ENCODE measurements around the gene HCN2.

HCN2 gene

DNA sequence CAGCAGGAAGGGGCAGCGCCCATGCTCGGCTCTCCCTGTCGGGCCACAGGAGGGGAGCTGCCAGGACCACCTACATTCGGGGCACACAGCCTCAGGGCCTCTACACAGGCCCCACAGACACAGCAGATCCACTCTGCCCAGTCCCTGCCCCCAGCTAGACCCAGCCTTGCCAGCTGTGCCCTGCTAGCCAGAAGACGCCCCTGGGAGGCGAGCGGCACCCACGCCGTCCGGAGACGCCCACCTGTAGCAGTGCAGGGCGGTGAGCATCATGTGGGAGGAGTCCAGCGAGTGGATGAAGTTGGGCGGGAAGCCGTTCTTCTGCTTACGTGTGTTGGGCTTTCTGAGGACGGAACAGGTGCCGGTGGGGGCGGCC is 28.6 kb downstream of the HCN2 start:
- Histone ChIP-seq H3K23ac (ENCODE audit: low read length in 2 of 2) (no peak overlapping the region), H2BK15ac (ENCODE audit: low read depth, poor library complexity, severe bottlenecking) (no peak overlapping the region), H2AK5ac (ENCODE audit: low read length, severe bottlenecking) (no peak overlapping the region), H3K27me3 (ENCODE audit: control insufficient read depth in 1 of 2, insufficient read depth in 1 of 2, low read length in 2 of 2) (peaks cover 0 to 4% of the 10 kb centered on the region in 2 experiments), H3K4ac (ENCODE audit: low read depth in 1 of 2, low read length in 2 of 2) (no peak overlapping the region), H3K79me1 (replicated peaks; ENCODE audit: low read length, poor library complexity, severe bottlenecking) (peaks cover 10% of the 10 kb centered on the region), H2BK12ac (ENCODE audit: low read length in 2 of 2) (no peak overlapping the region), H3K14ac (ENCODE audit: low read length in 2 of 2) (no peak overlapping the region), H4K91ac (ENCODE audit: low read length) (no peak overlapping the region), H2BK120ac (ENCODE audit: low read depth, low read length) (no peak overlapping the region), H2AFZ (ENCODE audit: low read depth, low read length) (no peak overlapping the region), H3K4me1 (ENCODE audit: control insufficient read depth, insufficient read depth, low read depth, low read length) (peaks cover 15% of the 10 kb centered on the region), H3K18ac (ENCODE audit: low read depth in 1 of 2, low read length in 2 of 2) (no peak overlapping the region), H3K9me3 (ENCODE audit: control insufficient read depth, low read length) (no peaks in the 10 kb centered on the region), H3K27ac (ENCODE audit: low read length, poor library complexity, severe bottlenecking) (no peak overlapping the region), H3K36me3 (ENCODE audit: control insufficient read depth in 1 of 2, insufficient read depth in 2 of 2, low read depth in 1 of 2, low read length in 2 of 2) (peaks cover 18 to 95% of the 10 kb centered on the region in 2 experiments), H4K8ac (ENCODE audit: low read length) (no peak overlapping the region), H3K4me3 (ENCODE audit: insufficient read depth in 1 of 2, low read depth in 1 of 2, low read length in 2 of 2) (no peak overlapping the region), H3K4me2 (ENCODE audit: low read length, poor library complexity, severe bottlenecking) (no peak overlapping the region), H2BK5ac (ENCODE audit: low read depth, low read length, poor library complexity, severe bottlenecking) (no peak overlapping the region), H3K9ac (ENCODE audit: low read length) (no peak overlapping the region)
- DNase-seq, result no peak
- 88% methylated on average over 17 of the region's 19 CpGs for WGBS

DNA sequence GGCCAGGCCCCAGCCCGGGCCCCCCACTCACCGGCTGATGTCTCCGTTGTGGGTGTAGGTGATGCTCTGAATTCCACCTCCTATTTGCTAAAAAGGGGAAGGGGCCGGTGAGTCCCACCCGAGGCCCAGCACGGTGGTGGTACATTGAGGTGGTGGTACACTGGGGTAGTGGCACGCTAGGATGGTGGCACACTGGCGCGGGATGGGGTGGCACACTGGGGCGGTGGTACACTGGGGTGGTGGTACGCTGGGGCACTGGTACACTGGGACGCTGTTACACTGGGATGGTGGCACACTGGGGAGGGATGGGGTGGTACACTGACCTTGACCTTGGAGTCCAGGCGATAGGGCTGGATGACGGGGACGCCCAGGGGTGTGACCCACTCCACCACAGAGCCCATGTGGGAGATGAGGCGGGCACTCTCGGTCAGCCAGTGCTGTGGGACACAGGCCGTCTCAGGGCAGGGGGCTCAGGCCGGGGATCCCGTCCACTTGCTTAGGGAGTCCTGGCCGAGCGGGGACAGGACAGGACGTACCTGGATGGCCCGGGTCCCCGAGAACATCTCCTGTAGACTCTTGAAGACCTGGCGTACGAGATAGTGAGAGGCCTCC is 29.1 kb downstream of the HCN2 start:
- no peak overlapping the region for H3K18ac ChIP-seq (ENCODE audit: low read depth in 1 of 2, low read length in 2 of 2)
- peaks cover 20% of the 10 kb centered on the region for H3K4me1 ChIP-seq (ENCODE audit: control insufficient read depth, insufficient read depth, low read depth, low read length)
- 96% methylated on average over 27 of the region's 27 CpGs for WGBS
- no peak overlapping the region for H2BK12ac ChIP-seq (ENCODE audit: low read length in 2 of 2)
- H3K27ac ChIP-seq (ENCODE audit: low read length, poor library complexity, severe bottlenecking), result no peak overlapping the region
- no peak overlapping the region for H3K14ac ChIP-seq (ENCODE audit: low read length in 2 of 2)
- no peak overlapping the region for H2BK15ac ChIP-seq (ENCODE audit: low read depth, poor library complexity, severe bottlenecking)
- H2AFZ ChIP-seq (ENCODE audit: low read depth, low read length), result no peak overlapping the region
- H3K36me3 ChIP-seq (ENCODE audit: control insufficient read depth in 1 of 2, insufficient read depth in 2 of 2, low read depth in 1 of 2, low read length in 2 of 2), result peaks cover 23 to 96% of the 10 kb centered on the region in 2 experiments
- H3K4me2 ChIP-seq (ENCODE audit: low read length, poor library complexity, severe bottlenecking), result no peak overlapping the region
- H3K4me3 ChIP-seq (ENCODE audit: insufficient read depth in 1 of 2, low read depth in 1 of 2, low read length in 2 of 2), result no peak overlapping the region
- no peak overlapping the region for H4K8ac ChIP-seq (ENCODE audit: low read length)
- DNase-seq, result no peak
- no peaks in the 10 kb centered on the region for H3K9me3 ChIP-seq (ENCODE audit: control insufficient read depth, low read length)
- no peak overlapping the region for H3K4ac ChIP-seq (ENCODE audit: low read depth in 1 of 2, low read length in 2 of 2)
- no peak overlapping the region for H3K23ac ChIP-seq (ENCODE audit: low read length in 2 of 2)
- no peak overlapping the region for H2AK5ac ChIP-seq (ENCODE audit: low read length, severe bottlenecking)
- H2BK120ac ChIP-seq (ENCODE audit: low read depth, low read length), result no peak overlapping the region
- no peak overlapping the region for H2BK5ac ChIP-seq (ENCODE audit: low read depth, low read length, poor library complexity, severe bottlenecking)
- H3K9ac ChIP-seq (ENCODE audit: low read length), result no peak overlapping the region
- H4K91ac ChIP-seq (ENCODE audit: low read length), result no peak overlapping the region
- peaks cover 0 to 4% of the 10 kb centered on the region in 2 experiments for H3K27me3 ChIP-seq (ENCODE audit: control insufficient read depth in 1 of 2, insufficient read depth in 1 of 2, low read length in 2 of 2)
- peaks cover 10% of the 10 kb centered on the region for H3K79me1 ChIP-seq (replicated peaks; ENCODE audit: low read length, poor library complexity, severe bottlenecking)

DNA sequence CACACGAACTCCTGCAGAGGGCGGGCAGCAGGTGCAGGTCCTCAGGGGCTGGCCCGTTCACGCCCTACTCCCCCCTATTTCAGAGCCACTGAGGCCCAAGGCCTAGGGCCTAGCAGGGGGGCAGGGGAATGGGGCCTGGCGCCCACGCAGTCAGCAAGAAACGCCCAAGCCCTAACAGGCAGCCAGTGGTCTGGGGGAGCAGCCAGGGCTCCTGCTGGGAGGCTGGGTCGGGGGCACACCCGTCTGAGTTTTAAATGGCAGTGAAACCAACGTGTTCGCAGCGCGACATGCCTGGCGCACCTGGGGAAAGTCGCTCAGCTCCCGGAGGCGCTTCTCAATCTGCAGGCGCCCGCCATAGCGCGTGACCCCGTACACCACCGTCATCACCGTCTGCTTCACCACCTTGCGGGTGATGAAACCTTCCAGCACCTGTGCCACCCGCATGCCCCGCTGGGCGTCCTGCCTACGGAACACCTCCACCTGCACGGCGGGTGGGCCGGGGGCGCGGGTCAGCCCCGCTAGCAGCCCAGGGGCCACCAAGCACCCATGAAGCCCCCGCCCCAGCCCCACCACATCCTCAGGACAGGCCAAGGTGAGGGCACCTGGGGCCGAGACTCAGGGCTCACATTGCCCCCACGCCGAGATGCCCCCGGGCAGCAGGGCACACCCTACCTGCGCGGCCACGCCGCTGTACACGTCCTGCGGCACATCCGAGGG is 29.8 kb downstream of the HCN2 start:
- no peak overlapping the region for H3K27ac ChIP-seq (ENCODE audit: low read length, poor library complexity, severe bottlenecking)
- no peak overlapping the region for H2AFZ ChIP-seq (ENCODE audit: low read depth, low read length)
- no peaks in the 10 kb centered on the region for H3K9me3 ChIP-seq (ENCODE audit: control insufficient read depth, low read length)
- H3K23ac ChIP-seq (ENCODE audit: low read length in 2 of 2), result no peak overlapping the region
- H3K4me3 ChIP-seq (ENCODE audit: insufficient read depth in 1 of 2, low read depth in 1 of 2, low read length in 2 of 2), result no peak overlapping the region
- peaks cover 29 to 90% of the 10 kb centered on the region in 2 experiments for H3K36me3 ChIP-seq (ENCODE audit: control insufficient read depth in 1 of 2, insufficient read depth in 2 of 2, low read depth in 1 of 2, low read length in 2 of 2)
- H4K91ac ChIP-seq (ENCODE audit: low read length), result no peak overlapping the region
- H2BK120ac ChIP-seq (ENCODE audit: low read depth, low read length), result no peak overlapping the region
- no peak overlapping the region for H3K14ac ChIP-seq (ENCODE audit: low read length in 2 of 2)
- H4K8ac ChIP-seq (ENCODE audit: low read length), result no peak overlapping the region
- no peak overlapping the region for H3K4me2 ChIP-seq (ENCODE audit: low read length, poor library complexity, severe bottlenecking)
- peaks cover 0 to 4% of the 10 kb centered on the region in 2 experiments for H3K27me3 ChIP-seq (ENCODE audit: control insufficient read depth in 1 of 2, insufficient read depth in 1 of 2, low read length in 2 of 2)
- no peak overlapping the region for H3K9ac ChIP-seq (ENCODE audit: low read length)
- peaks cover 22% of the 10 kb centered on the region for H3K4me1 ChIP-seq (ENCODE audit: control insufficient read depth, insufficient read depth, low read depth, low read length)
- no peak overlapping the region for H3K4ac ChIP-seq (ENCODE audit: low read depth in 1 of 2, low read length in 2 of 2)
- H2BK12ac ChIP-seq (ENCODE audit: low read length in 2 of 2), result no peak overlapping the region
- no peak overlapping the region for H3K18ac ChIP-seq (ENCODE audit: low read depth in 1 of 2, low read length in 2 of 2)
- H3K79me1 ChIP-seq (replicated peaks; ENCODE audit: low read length, poor library complexity, severe bottlenecking), result peaks cover 10% of the 10 kb centered on the region
- no peak for DNase-seq
- H2AK5ac ChIP-seq (ENCODE audit: low read length, severe bottlenecking), result no peak overlapping the region
- 97% methylated on average over 41 of the region's 47 CpGs for WGBS
- no peak overlapping the region for H2BK15ac ChIP-seq (ENCODE audit: low read depth, poor library complexity, severe bottlenecking)
- H2BK5ac ChIP-seq (ENCODE audit: low read depth, low read length, poor library complexity, severe bottlenecking), result no peak overlapping the region

DNA sequence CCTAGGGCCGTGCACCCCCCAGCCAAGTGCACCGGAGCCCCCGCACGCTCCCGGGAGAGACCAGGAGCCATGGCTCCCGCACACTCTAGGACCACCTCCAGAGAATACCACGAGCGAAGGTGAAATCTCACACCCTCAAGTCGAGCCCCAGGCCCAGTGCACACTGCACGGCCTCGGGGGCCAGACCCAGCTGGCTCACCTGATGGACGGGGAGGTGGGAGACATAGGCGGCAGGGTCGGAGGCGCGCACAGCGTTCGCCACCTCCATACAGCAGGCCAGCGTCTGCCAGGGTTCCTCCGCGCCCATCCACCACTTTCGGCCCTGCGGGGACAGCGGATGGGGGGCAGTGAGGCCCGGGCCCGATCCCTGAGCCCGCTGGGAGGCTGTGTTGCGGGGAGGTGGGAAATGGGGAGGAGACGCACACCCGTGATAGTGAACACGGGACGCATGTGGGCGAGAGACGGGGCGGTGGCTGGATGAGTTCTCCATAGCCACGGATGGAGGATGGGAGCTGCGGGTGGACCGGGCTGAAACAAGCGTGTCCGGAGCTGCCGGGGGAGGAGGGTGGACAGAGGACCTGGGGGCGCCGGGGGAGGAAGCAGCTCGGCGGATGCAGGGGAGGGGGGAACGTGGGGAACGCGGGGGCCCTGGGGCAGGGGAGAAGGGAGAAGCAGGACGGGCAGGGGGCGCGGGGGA is 30.6 kb downstream of the HCN2 start:
- H2BK12ac ChIP-seq (ENCODE audit: low read length in 2 of 2), result no peak overlapping the region
- H3K14ac ChIP-seq (ENCODE audit: low read length in 2 of 2), result no peak overlapping the region
- H3K23ac ChIP-seq (ENCODE audit: low read length in 2 of 2), result no peak overlapping the region
- H3K27me3 ChIP-seq (ENCODE audit: control insufficient read depth in 1 of 2, insufficient read depth in 1 of 2, low read length in 2 of 2), result peaks cover 0 to 4% of the 10 kb centered on the region in 2 experiments
- H3K36me3 ChIP-seq (ENCODE audit: control insufficient read depth in 1 of 2, insufficient read depth in 2 of 2, low read depth in 1 of 2, low read length in 2 of 2), result peaks cover 33 to 90% of the 10 kb centered on the region in 2 experiments
- H3K4me1 ChIP-seq (ENCODE audit: control insufficient read depth, insufficient read depth, low read depth, low read length), result peaks cover 31% of the 10 kb centered on the region
- H3K4me2 ChIP-seq (ENCODE audit: low read length, poor library complexity, severe bottlenecking), result no peak overlapping the region
- no peak overlapping the region for H3K9ac ChIP-seq (ENCODE audit: low read length)
- peaks cover 18% of the 10 kb centered on the region for H3K79me1 ChIP-seq (replicated peaks; ENCODE audit: low read length, poor library complexity, severe bottlenecking)
- 99% methylated on average over 37 of the region's 51 CpGs for WGBS
- H3K4me3 ChIP-seq (ENCODE audit: insufficient read depth in 1 of 2, low read depth in 1 of 2, low read length in 2 of 2), result no peak overlapping the region
- DNase-seq, result no peak
- H3K9me3 ChIP-seq (ENCODE audit: control insufficient read depth, low read length), result no peaks in the 10 kb centered on the region
- no peak overlapping the region for H3K27ac ChIP-seq (ENCODE audit: low read length, poor library complexity, severe bottlenecking)
- H2AK5ac ChIP-seq (ENCODE audit: low read length, severe bottlenecking), result no peak overlapping the region
- H3K18ac ChIP-seq (ENCODE audit: low read depth in 1 of 2, low read length in 2 of 2), result no peak overlapping the region
- H2BK5ac ChIP-seq (ENCODE audit: low read depth, low read length, poor library complexity, severe bottlenecking), result no peak overlapping the region
- no peak overlapping the region for H3K4ac ChIP-seq (ENCODE audit: low read depth in 1 of 2, low read length in 2 of 2)
- no peak overlapping the region for H4K91ac ChIP-seq (ENCODE audit: low read length)
- H2BK120ac ChIP-seq (ENCODE audit: low read depth, low read length), result no peak overlapping the region
- no peak overlapping the region for H2BK15ac ChIP-seq (ENCODE audit: low read depth, poor library complexity, severe bottlenecking)
- H4K8ac ChIP-seq (ENCODE audit: low read length), result no peak overlapping the region
- H2AFZ ChIP-seq (ENCODE audit: low read depth, low read length), result no peak overlapping the region

Measured in mesenchymal stem cell (in vitro differentiated cells and primary cell).